ENCODE data around the gene TTLL10. TPM values are rescaled to one million over a fixed set of nuclear protein-coding genes. Genes with fewer than 3 reads are reported as not detected.

TTLL10 gene
- total and polyA plus RNA-seq, 2 of the 8 experiments (the other 6 are each of a cell fraction or from before 2014, with no cell fraction given): 1.1 to 1.7 TPM

- H3K9me3 ChIP-seq (ENCODE audit: insufficient read depth in 2 of 2, low read depth in 1 of 2, low read length in 1 of 2): peaks cover 0 to 8% of the 10 kb centered on the region in 2 experiments; a peak in 1 of 4 replicates
- H3K79me1 ChIP-seq (ENCODE audit: low read depth, low read length): no peaks in the 10 kb centered on the region
- H2BK12ac ChIP-seq (ENCODE audit: low read depth, low read length): no peak overlapping the region
- H4K20me1 ChIP-seq (replicated peaks in 1 of 2; ENCODE audit: control insufficient read depth in 1 of 2, insufficient read depth in 2 of 2, low read length in 2 of 2): peaks cover 0 to 2% of the 10 kb centered on the region in 2 experiments
- H3K4me1 ChIP-seq (replicated peaks in 1 of 4; ENCODE audit: control insufficient read depth in 3 of 4, insufficient read depth in 4 of 4, low read length in 3 of 4): peaks cover 0 to 8% (median 0%) of the 10 kb centered on the region in 4 experiments; a peak in 3 of 7 replicates
- no peaks in the 10 kb centered on the region for H3K36me3 ChIP-seq (ENCODE audit: control insufficient read depth in 2 of 4, insufficient read depth in 4 of 4, low read length in 3 of 4)
- H4K91ac ChIP-seq (replicated peaks; ENCODE audit: insufficient read length, low read length): no peak overlapping the region
- H3K23ac ChIP-seq (ENCODE audit: insufficient read length): no peak overlapping the region
- H2AFZ ChIP-seq (ENCODE audit: low read length): no peak overlapping the region
- no peak overlapping the region for H3K4me3 ChIP-seq (ENCODE audit: extremely low read depth in 1 of 4, insufficient read depth in 2 of 4, low read depth in 3 of 4, low read length in 4 of 4)
- no peak overlapping the region; the same call in 1 of the 2 replicates for H3K18ac ChIP-seq (ENCODE audit: extremely low read depth, low read length)
- H4K5ac ChIP-seq (ENCODE audit: insufficient read length, low read depth, low read length): no peak overlapping the region
- no peak overlapping the region for H2BK15ac ChIP-seq (ENCODE audit: low read length)
- no peak overlapping the region for H3K14ac ChIP-seq (ENCODE audit: insufficient read length)
- no peak overlapping the region for H2BK20ac ChIP-seq (ENCODE audit: low read length)
- no peak for DNase-seq (ENCODE audit: low read depth in 1 of 2, low spot score in 2 of 2)
- WGBS, 2 experiments (ENCODE audit: extremely low coverage in 1 of 2, insufficient coverage in 1 of 2, insufficient read length in 1 of 2, insufficient replicate concordance in 2 of 2, low coverage in 1 of 2, low lambda C conversion rate in 2 of 2, missing lambda C conversion rate in 1 of 2): 94% methylated on average over 26 of the region's 32 CpGs; no CpG with 5 or more reads in 1 of the 2 experiments
- H3K27ac ChIP-seq (ENCODE audit: low read depth, low read length): no peak overlapping the region
- no peaks in the 10 kb centered on the region for H3K23me2 ChIP-seq (ENCODE audit: low read depth, low read length)
- ChIA-PET CTCF (ENCODE audit: partially characterized antibody) (interaction anchor here (1.4 to 3.0 kb wide), 4 partner anchors 7 to 219 kb away, joined by 3 to 13 read pairs (median 4); partner anchors contain the start of gene TNFRSF18), POLR2A (ENCODE audit: partially characterized antibody) (interaction anchor here (1.2 kb wide), 1 partner anchor 111 kb away, joined by 3 read pairs; no protein-coding TSS in a partner anchor)
- H3K9ac ChIP-seq (replicated peaks in 1 of 4; ENCODE audit: extremely low read depth in 1 of 4, low read depth in 3 of 4, low read length in 3 of 4): no peak overlapping the region
- no peak for FAIRE-seq
- no peak overlapping the region for H3K4ac ChIP-seq (replicated peaks; ENCODE audit: insufficient read length, low read depth, low read length)
- H3K79me2 ChIP-seq (ENCODE audit: control insufficient read depth in 1 of 2, insufficient read depth in 2 of 2, low read length in 2 of 2): no peaks in the 10 kb centered on the region
- H2BK5ac ChIP-seq (ENCODE audit: low read depth, low read length): no peak overlapping the region
- no peak overlapping the region for H3K56ac ChIP-seq (replicated peaks; ENCODE audit: insufficient read length, low read depth, low read length)
- H3K4me2 ChIP-seq (ENCODE audit: insufficient read depth in 1 of 2, low read depth in 2 of 2, low read length in 2 of 2): no peak overlapping the region
- no peak overlapping the region for H2AK5ac ChIP-seq (ENCODE audit: low read depth, low read length)
- no peak overlapping the region for H2BK120ac ChIP-seq (replicated peaks; ENCODE audit: low read depth, low read length)
- H4K8ac ChIP-seq (ENCODE audit: extremely low read depth, insufficient read depth, low read length): no peak overlapping the region; the same call in 1 of the 2 replicates
- H3K27me3 ChIP-seq (replicated peaks in 1 of 4; ENCODE audit: control insufficient read depth in 3 of 4, extremely low read depth in 1 of 4, insufficient read depth in 3 of 4, low read length in 3 of 4): no peaks in the 10 kb centered on the region
- TF ChIP-seq KDM1A (IDR thresholded peaks at IDR 0.05; ENCODE audit: borderline replicate concordance, low read length): no peak
- no peak for TF ChIP-seq GTF2F1 (IDR thresholded peaks at IDR 0.05; ENCODE audit: borderline replicate concordance, low read depth, low read length)
- TF ChIP-seq MAX (IDR thresholded peaks at IDR 0.05): no peak
- no peak for TF ChIP-seq SP1 (IDR thresholded peaks at IDR 0.05; ENCODE audit: low read depth, low read length)
- TF ChIP-seq TEAD4 (IDR thresholded peaks at IDR 0.05; ENCODE audit: low read depth, low read length): no peak
- TF ChIP-seq CREB1 (IDR thresholded peaks at IDR 0.05): no peak
- no peak for TF ChIP-seq ATF3 (IDR thresholded peaks at IDR 0.05; ENCODE audit: insufficient read depth, low read depth, low read length)
- TF ChIP-seq PHF8 (conservative IDR thresholded peaks at IDR 0.05; ENCODE audit: low read depth, low read length): no peak
- TF ChIP-seq SAP30 (IDR thresholded peaks at IDR 0.05; ENCODE audit: insufficient read depth, insufficient replicate concordance, low read length): no peak
- no peak for TF ChIP-seq EGR1 (IDR thresholded peaks at IDR 0.05; ENCODE audit: borderline replicate concordance, low read depth, low read length)
- TF ChIP-seq JUN (IDR thresholded peaks at IDR 0.05; ENCODE audit: low read depth, low read length): no peak
- no peak for TF ChIP-seq SIX5 (IDR thresholded peaks at IDR 0.05; ENCODE audit: low read depth, low read length)
These were observed 45.1 kb upstream of the TTLL10 start for GRCh38 chr1:1128454-1129139.

Data from H1 (cell line).